Nephron (organoid): ENCODE results near the gene GRAMD1B.
A peak's percentile ranks its signal among the peaks of the same experiment; 100 is the strongest.

Source experiments
- H3K27ac Mint-ChIP-seq, 3 experiments: 2 replicates each; pipeline ENCODE4 v1.8.0; 2020; ENCODE audit warnings: mixed read lengths in 3 of 3, mild to moderate bottlenecking in 2 of 3, moderate library complexity in 1 of 3
- H3K27me3 Mint-ChIP-seq: 2 replicates; pipeline ENCODE4 v1.8.0; 2021; ENCODE audit warnings: low read depth, mild to moderate bottlenecking, moderate library complexity, mixed read lengths
- H3K36me3 Mint-ChIP-seq: 2 replicates; pipeline ENCODE4 v1.8.0; 2020; ENCODE audit warnings: low read depth, mixed read lengths
- H3K4me1 Mint-ChIP-seq: 2 replicates; pipeline ENCODE4 v1.8.0; 2020; ENCODE audit warnings: mixed read lengths
- H3K4me3 Mint-ChIP-seq, 3 experiments: 2 replicates each; pipeline ENCODE4 v1.8.0; 2020; ENCODE audit warnings: mild to moderate bottlenecking in 3 of 3, mixed read lengths in 3 of 3, moderate library complexity in 2 of 3
- H3K9me3 Mint-ChIP-seq: 2 replicates; pipeline ENCODE4 v1.8.0; 2020; ENCODE audit warnings: mixed read lengths
- TF ChIP-seq, protein P1 (sequence below), 3 experiments: fragments of 200-600 bp; sonication (generic); IDR thresholded peaks; one replicate each; pipeline ENCODE4 v1.5.0; 2021; ENCODE audit warnings: antibody characterized with exemption in 3 of 3; ENCODE audit not compliant: unreplicated experiment in 3 of 3

GRAMD1B gene

DNA sequence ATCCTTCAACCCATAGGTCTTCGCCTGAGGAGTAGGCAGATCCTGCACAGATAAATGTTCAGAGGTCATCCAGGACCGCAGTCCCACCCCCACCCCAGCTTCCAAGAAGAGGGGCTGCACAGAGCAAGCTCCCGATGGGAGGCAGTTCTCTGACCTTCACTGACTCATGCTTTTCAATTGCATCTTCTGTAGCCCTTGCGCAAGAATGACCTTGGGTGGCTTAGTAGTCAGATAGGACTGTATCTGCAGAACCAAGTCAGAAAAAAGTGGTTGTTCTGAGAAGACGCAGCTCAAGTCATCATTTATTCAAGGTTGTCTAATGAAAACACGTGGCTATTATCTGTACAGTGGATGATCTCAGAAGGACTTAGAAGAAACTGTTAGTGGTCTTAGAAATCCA, 16.4 kb upstream of the GRAMD1B start:
- Mint-ChIP-seq H3K4me3 (no peak overlapping the region), H3K4me1 (no peaks in the 10 kb centered on the region), H3K36me3 (no peaks in the 10 kb centered on the region), H3K27ac (no peak overlapping the region), H3K9me3 (no peaks in the 10 kb centered on the region), H3K27me3 (peaks cover 7% of the 10 kb centered on the region)
- TF ChIP-seq, protein P1, sequence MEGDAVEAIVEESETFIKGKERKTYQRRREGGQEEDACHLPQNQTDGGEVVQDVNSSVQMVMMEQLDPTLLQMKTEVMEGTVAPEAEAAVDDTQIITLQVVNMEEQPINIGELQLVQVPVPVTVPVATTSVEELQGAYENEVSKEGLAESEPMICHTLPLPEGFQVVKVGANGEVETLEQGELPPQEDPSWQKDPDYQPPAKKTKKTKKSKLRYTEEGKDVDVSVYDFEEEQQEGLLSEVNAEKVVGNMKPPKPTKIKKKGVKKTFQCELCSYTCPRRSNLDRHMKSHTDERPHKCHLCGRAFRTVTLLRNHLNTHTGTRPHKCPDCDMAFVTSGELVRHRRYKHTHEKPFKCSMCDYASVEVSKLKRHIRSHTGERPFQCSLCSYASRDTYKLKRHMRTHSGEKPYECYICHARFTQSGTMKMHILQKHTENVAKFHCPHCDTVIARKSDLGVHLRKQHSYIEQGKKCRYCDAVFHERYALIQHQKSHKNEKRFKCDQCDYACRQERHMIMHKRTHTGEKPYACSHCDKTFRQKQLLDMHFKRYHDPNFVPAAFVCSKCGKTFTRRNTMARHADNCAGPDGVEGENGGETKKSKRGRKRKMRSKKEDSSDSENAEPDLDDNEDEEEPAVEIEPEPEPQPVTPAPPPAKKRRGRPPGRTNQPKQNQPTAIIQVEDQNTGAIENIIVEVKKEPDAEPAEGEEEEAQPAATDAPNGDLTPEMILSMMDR (IDR thresholded peaks at IDR 0.05; ENCODE audit: unreplicated experiment in 3 of 3), result no peak

DNA sequence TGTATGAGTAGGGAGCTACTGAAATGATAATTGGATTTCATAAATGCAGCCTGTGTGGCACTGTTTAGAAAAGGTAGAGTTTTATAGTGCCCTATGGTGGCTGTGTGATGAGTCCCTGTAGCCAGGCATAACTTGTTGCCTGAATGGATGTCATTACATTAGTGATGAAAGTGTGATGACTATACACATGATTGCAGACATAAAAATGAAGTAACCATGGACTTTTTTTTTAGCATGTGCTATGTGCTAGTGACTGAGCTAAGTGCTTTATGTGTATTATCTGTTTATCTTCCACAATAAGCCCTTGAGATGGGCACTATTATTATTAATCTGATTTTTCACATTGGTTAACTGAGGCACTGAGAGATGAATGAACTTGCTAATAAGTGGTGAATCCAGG, 13.5 kb upstream of the GRAMD1B start:
- TF ChIP-seq, protein P1 (IDR thresholded peaks at IDR 0.05; ENCODE audit: unreplicated experiment in 3 of 3), result no peak
- Mint-ChIP-seq H3K4me1 (no peaks in the 10 kb centered on the region), H3K4me3 (no peak overlapping the region)

DNA sequence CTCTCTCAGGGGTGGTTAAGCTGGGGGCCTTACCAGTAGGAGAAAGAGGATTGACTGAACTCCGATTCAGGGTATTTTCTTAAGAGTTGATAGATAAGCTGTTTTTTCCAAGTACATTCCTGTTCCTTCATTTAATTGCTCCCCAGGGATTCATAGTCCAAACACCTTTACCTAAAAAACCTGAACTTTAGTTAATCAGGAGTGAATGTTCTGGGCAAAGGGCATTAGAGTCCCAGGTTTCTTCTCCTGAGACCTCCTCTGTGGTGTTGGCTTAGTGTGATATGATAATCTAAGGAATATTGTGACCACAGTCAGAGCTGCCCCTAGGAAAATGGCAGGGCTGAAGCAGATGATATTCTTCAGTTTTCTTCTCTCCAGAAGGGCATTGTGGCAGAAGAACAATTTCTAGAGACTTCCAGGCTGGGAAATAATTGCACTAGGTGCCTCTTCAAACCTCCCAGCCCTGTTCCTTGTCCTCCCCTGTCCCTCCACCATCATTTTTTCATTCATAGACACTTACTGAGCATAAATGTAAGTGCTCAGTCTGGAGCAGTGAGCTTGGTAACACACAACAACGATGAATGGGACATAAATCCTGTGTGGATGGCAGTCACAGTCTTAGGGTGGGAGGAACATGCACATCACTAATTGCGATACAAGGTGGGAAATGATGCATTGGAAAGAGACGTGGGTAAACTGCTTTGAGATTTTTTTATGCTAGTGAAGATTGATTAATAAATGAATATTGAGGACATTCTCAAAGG, 11.5 kb upstream of the GRAMD1B start:
- no peaks in the 10 kb centered on the region for H3K9me3 Mint-ChIP-seq
- no peaks in the 10 kb centered on the region for H3K4me1 Mint-ChIP-seq
- H3K4me3 Mint-ChIP-seq, result no peak overlapping the region
- TF ChIP-seq, protein P1 (IDR thresholded peaks at IDR 0.05; ENCODE audit: unreplicated experiment in 3 of 3), result no peak
- no peak overlapping the region for H3K27ac Mint-ChIP-seq
- peaks cover 6% of the 10 kb centered on the region for H3K27me3 Mint-ChIP-seq
- H3K36me3 Mint-ChIP-seq, result no peaks in the 10 kb centered on the region

More for the DNA sequence above, 13.5 kb upstream of the GRAMD1B start:
- Mint-ChIP-seq H3K9me3 (no peaks in the 10 kb centered on the region), H3K36me3 (no peaks in the 10 kb centered on the region), H3K27ac (no peak overlapping the region), H3K27me3 (peaks cover 9% of the 10 kb centered on the region)

DNA sequence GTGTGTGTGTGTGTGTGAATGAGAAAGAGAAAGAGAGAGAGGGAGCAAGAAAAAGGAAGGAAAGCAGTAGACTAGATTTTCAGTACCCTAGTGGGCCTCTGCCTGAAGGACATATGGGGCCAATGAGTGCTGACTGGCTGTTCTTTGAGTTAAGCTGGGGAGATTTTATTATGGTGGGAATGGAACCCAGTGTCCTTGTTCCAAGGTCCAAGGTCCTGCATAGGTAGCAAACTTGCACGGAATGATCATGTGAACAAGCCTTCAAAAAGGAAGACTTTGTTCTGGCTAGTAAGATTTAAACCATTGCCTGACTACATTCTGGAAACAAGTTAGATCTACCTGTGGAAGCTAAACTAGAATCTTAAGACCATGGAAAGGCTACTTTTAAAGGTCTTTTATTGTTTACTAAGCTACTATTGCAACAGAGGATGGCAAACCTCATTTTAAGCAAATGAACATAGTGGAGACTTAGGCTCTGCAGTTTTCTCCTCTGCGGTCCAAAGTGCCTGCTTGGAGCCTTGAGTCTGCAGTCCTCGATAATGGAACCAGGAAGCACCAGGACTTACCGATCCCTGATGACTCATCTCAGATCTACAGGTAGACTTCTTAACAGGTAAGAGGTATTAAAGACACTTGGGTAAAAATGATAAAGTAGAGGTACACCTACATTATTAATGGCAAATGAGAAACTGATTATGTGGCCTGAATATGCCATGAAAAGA, 10.2 kb upstream of the GRAMD1B start:
- H3K4me1 Mint-ChIP-seq, result no peaks in the 10 kb centered on the region
- TF ChIP-seq, protein P1 (IDR thresholded peaks at IDR 0.05; ENCODE audit: unreplicated experiment in 3 of 3), result no peak
- H3K36me3 Mint-ChIP-seq, result no peaks in the 10 kb centered on the region
- H3K9me3 Mint-ChIP-seq, result no peaks in the 10 kb centered on the region
- peak overlapping the region in 1 of 3 experiments; percentile 25 for H3K27ac Mint-ChIP-seq
- no peak overlapping the region for H3K4me3 Mint-ChIP-seq
- peaks cover 16% of the 10 kb centered on the region for H3K27me3 Mint-ChIP-seq

DNA sequence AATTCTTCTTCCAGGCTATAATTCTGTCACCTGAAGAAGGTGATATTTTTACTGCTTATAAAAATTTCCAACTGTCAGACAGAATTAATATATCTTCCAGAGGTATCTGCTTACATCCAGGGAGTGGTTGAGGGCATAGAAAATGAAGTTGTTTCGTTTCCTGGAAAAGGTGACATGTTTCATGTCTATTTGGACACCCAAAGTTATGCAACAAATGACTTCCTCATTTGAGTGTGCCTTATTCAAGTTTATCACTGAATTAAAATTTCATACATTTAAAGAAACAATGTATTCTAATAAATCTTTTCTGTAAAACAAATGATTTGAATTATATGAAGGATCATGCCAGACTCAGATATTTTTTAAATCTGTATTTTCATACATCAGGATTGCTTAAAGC, 8.5 kb upstream of the GRAMD1B start:
- H3K4me3 Mint-ChIP-seq, result no peak overlapping the region
- no peak overlapping the region for H3K27ac Mint-ChIP-seq
- TF ChIP-seq, protein P1 (IDR thresholded peaks at IDR 0.05; ENCODE audit: unreplicated experiment in 3 of 3), result no peak

More for the DNA sequence above, 8.5 kb upstream of the GRAMD1B start:
- H3K36me3 Mint-ChIP-seq, result no peaks in the 10 kb centered on the region
- peaks cover 11% of the 10 kb centered on the region for H3K4me1 Mint-ChIP-seq
- H3K27me3 Mint-ChIP-seq, result peaks cover 20% of the 10 kb centered on the region
- H3K9me3 Mint-ChIP-seq, result no peaks in the 10 kb centered on the region
